Stimulated activated CD8-positive, alpha-beta memory T cell treated with anti-CD3 and anti-CD28 coated beads, Interleukin-12 subunit alpha, Interleukin-12 subunit beta, amount 100 ng/mL, for 4 hours (primary cell): ENCODE results near the gene SF3B2.

ENCODE experiments used
- DNase-seq: peaks from one replicate; pipeline ENCODE4 v3.0.0-alpha.2; 2020; ENCODE audit warnings: low read depth

SF3B2 gene

DNA sequence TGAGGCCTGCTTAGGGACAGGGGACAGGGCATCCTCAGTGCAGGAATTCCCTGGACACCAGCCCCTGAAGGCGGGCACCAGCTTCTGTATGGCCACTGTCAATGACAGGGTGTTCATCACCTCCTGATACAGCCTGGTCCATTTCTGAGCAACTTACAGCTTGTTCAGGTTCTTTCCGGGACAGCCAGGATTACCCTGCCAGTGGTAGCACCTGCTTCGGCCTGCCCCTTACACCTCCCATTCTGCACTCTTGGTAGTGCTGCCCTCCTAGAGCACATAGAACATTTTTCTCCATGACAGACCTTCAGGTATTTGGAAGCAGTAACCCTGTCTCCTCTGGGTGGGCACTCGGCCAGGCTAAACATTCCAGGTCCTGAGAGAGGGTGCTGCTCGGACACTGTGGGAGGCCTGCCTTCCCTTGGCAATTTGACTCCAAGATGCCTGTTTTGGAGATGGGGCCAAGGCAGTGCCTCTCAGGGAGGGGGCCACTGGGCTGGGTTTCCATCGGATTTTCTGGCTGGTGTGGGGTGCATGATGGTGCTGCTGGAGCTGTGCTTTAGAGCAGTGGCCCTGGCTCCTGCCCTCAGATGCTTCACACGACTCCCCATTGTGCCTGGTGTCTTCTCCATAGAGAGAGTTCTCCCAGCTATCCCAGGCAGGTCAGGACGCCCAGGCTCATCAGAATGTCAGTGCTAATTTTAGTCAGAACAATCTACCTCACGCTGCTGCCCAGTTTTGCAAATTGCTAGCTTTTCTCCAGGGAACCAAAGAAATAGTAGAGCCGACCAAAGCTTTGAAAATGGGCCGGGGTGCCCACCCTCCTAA, 4.4 kb upstream of the SF3B2 start:
- DNase-seq = no peak

DNA sequence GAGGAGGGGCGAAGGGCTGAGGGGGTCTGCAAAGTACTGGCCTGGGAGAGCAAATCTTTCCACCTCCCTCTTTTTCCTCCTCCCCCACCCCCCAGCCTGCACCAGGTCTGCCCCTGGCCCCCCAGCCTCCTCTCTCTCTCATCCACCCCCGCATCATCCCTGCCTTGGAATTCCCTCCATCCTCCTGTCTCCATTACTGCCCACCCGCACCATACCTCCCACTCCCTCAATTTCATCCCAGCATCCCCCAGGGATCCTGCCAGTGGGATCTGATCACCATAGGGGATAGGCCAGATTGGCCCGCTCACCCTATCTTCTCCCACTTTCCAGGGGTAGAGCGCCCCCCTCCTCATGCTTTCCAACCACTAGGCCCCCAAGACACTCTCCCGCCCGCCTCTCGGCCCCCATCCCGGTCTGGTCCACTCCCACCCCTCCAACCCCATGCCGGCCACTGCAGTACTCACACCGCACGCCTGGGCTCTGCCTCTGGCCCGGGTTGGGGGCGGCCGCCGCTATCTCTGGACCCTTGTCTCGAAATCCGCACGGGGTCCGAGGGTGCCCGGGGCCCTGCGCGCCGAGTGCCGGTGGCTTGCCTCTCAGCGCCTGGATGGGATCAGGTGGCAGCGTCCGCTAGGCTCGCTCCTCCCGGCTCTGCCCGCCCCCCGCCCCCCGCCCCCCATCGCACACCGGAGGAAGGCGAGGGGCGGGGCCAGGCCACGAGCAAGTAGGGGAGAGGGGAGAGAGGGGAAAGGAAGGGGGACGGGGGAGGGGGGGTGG, 3.4 kb upstream of the SF3B2 start, which contains the start of gene GAL3ST3:
GAL3ST3 (minus strand) TSS at position 615 of the 777 bp plus-strand sequence. CDS start 3,746 bp downstream, outside the sequence.
- no peak for DNase-seq

DNA sequence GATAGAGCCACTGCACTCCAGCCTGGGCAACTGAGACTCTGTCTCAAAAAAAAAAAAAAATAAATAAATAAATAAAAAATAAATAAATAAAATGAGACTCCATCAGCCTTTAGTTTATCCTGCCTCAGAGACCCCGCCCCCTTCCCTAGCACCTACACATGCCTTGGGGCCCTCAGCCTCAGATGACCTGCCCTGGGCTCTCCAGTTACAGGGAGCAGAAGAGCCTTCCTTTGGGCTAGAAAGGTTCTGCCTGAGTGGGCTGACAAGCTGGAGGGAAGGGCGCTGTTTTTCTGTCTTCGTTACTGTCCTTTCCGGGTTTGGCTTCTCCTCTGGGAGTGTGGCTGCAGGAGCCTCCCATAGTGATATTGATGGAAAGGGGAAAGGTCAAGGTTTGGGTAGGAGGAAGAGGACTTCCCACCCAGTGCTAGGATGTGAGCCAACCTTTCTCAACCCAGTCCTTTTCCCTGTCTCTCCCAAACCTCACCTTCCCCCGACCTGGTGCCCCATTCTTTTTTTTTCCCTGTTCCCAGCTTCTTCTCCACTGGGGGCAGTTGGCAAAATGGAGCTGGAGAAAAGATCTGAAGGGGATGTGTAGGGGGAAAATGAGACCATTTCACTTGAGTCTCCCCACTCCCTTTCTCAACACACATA, 1.5 kb upstream of the SF3B2 start:
- no peak for DNase-seq

DNA sequence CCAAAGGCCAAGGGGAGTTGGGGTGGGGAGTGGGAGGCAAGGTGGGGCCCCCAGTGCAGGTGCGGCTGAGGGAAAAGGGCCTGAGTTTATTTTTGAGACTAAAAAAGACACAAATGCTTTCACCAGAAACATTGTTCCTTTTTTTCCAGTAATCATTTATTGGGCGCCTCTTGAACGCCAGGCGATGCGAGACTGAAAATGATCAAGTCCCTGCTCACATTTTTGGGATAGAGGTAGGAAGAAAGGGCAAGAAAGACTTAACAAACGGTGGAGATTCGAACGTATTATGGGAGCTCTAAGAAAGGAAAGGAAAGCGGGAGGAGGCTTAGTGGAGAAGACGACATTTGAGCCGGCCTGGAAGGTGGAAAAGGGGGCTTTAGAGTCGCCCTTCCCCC, 796 bp upstream of the SF3B2 start:
- no peak for DNase-seq

DNA sequence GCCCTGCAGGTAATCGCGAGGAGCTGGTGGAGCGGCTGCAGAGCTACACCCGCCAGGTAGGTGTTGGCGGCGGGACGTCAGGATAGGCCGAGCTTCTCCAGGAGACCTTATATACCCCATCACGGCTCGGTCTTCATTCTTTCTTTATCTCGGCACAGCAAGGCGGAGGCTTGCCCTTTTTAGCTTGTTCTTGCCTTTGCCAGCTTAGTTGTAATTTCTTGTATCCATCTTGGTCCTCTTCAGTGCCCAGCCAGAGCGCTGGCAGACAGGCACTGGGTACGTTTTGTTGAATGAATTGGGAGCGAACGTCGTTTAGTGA, 459 bp downstream of the SF3B2 start:
- no peak for DNase-seq

DNA sequence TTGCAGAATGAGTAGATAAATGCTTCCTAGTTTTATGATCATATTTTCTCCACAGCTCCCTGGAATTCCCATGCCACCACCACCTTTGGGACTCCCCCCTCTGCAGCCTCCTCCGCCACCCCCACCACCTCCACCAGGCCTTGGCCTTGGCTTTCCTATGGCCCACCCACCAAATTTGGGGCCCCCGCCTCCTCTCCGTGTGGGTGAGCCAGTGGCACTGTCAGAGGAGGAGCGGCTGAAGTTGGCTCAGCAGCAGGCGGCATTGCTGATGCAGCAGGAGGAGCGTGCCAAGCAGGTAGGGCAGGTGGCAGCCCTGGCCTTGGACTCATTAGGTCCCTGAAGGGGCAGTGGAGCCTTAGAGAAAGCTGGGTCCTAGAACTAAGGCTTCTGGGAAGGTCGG, 2.9 kb downstream of the SF3B2 start:
- DNase-seq = no peak

DNA sequence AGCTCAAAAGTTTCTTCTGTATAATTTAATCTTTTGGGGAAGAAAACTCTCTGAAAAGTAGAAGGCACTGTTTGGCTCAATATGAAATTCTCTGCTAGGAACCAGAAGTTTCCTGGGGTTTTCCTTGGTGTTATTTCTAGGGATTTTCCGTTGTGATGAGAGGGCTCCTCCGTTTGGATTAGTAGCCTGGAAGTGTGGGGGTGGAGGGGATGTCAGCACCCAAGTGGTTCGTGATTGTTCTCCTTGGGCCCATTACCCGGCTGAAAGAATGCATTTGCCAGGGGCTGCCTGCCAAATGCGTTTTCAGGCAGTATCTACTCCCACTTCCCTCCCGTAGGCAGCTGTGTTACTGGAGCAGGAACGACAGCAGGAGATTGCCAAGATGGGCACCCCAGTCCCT, 4.3 kb downstream of the SF3B2 start:
- DNase-seq = no peak

DNA sequence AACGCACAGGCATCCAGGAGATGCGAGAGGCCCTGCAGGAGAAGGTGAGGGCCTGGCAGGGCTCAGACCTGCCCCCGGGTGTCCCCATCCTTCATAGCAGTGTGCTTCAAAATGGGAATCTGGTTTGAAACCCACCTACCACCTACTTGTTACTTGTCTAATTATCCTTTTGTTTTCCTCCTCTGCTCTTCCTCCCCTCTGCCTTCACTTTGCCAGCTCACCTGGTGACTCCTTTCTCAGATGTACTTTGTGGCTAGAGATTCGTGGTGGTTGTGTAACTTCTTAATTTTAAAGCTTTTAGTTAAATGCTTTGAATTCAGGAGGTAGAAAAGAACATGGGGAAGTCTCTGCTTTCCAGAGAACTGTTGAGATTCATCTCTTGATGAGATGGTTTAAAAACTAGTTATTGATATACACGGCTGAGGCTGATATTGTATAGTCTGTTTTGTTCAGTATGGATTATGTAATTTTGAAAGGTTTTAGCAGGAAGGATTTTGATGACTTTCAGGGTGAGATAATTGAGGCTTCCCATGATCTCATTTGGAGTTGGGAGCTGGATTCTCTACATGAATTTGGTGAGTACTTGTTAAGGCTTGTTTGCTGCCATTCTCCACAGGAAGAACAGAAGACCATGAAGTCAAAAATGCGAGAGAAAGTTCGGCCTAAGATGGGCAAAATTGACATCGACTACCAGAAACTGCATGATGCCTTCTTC, 8.0 kb downstream of the SF3B2 start:
- DNase-seq = no peak

DNA sequence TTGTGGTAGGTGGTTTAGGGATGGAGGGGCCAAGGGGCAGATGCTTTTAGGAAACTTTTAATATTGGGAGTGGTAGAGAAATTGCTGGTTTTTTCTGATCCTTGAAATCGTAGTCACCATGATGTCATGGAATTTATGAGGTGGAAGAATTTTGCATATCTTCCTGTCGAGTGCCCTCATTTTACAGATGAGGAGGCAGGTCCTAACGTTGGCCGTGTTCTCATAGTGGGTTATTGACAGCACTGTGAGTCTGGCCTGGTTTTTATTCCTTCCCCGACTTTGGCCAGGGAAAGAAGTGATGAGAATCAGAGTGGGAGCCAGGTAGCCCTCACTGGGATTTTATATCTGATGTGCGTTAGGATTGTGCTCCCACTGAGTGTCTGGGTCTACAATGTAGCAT, 9.1 kb downstream of the SF3B2 start:
- DNase-seq = no peak

DNA sequence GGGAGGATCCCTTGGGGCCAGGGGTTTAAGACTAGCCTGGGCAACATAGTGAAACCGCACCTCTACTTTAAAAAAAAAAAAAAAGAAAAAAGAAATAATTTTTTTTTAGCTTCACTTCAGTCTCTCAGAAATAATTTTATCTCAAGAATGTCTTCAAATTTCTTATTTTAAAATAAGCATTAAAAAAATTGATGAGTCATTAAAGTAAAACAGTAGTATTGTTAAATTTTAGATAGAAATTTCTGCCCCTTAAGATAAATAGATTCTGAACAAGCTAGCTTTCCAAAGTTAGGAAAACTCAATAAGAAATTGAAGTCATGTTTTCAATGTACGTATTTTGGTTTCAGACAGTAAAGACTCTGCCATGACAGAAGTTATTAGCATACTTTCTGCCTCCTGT, 10.2 kb downstream of the SF3B2 start:
- DNase-seq = no peak

DNA sequence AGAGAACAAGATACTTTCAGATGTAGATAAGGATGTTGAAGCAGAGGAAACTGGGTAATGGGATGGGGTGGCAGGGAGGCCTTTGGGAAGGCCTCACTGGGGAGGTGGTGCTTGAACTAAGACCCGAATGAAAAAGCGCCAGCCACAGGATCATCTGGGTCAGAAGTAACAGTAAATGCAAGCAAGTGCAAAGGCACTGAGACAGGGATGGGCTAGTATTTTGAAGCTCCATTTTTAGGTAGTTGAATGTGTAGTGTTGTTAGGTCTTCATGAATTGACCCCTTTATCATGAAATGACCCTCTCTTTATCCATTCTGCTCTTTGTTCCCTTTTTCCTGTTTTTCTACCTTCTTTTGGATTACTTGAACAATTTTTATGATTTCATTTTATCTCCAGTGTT, 11.7 kb downstream of the SF3B2 start:
- no peak for DNase-seq

DNA sequence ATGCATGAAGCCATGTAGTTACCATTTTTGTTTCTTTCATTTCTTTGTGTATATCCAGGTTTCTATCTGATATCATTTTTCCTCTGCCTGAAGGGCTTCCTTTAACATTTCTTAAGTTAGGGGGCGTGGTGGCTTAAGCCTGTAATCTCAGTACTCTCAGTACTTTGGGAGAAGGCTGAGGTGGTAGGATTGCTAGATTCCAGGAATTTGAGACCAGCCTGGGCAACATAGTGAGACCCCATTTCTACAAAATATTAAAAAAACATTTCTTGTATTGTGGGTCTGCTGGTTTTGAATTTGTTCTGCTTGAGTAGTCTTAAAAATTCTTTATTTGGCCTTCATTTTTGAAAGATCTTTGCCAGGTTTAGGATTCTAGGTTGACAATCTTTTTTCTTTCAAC, 12.4 kb downstream of the SF3B2 start:
- DNase-seq = no peak

DNA sequence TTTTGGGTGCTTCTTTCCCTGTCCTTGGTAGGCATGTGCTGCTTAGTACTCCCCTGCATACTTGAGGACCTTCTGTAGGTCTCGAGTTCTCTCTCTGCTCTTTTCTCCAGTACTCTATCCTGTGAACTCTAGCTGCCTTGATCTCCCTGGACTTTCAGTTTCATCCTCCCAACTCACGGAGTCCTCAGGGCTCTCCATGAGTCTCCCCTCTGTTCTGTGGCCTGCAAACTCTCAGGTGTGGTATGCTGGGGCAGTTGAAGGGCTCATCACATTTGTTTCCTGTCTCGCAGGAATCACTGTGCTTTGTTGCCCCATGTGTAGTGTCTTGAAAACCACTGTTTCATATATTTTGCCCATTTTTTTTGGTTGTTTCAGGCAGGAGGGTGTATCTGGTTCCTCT, 14.6 kb downstream of the SF3B2 start:
- DNase-seq = no peak

DNA sequence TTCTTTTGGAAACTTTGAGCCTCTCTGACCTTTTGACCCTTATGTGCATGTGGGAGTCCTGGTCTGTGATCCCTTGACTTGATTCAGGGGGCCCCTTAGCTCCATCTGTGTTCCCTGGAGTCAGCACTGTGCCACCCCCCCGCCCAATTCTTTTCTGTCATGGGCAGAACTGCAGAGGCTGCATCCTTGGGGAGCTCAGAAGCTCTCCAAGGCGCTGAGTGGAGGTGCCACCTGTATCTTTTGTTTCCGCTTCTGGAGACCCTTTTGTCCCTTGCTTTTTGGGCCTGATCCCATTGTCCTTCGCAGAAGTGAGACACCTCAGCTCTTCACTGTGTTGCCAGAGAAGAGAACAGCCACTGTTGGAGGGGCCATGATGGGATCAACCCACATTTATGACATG, 15.5 kb downstream of the SF3B2 start:
- DNase-seq = no peak

DNA sequence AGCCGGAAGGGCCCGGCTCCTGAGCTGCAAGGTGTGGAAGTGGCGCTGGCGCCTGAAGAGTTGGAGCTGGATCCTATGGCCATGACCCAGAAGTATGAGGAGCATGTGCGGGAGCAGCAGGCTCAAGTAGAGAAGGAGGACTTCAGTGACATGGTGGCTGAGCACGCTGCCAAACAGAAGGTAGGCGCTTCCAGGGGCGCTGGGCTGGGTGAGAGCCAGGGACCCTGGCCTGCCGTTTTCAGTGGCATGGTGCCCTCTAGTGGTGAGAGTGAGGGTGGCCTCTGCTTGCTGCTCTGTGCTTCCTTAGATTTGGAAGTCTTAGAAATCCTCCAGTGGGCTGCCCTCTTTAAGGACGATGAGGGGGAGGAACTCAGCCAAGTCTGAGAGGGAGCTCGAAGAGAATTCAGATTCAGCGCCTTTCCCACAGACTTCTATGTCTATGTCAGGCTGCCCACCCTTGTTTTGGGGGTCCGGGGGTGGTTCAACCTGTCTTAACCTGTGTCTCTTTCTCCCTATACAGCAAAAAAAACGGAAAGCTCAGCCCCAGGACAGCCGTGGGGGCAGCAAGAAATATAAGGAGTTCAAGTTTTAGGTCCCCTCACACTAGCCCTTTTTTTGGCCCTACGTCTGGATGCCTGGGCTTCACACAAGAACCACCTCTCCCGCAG, 16.1 kb downstream of the SF3B2 start:
- no peak for DNase-seq

DNA sequence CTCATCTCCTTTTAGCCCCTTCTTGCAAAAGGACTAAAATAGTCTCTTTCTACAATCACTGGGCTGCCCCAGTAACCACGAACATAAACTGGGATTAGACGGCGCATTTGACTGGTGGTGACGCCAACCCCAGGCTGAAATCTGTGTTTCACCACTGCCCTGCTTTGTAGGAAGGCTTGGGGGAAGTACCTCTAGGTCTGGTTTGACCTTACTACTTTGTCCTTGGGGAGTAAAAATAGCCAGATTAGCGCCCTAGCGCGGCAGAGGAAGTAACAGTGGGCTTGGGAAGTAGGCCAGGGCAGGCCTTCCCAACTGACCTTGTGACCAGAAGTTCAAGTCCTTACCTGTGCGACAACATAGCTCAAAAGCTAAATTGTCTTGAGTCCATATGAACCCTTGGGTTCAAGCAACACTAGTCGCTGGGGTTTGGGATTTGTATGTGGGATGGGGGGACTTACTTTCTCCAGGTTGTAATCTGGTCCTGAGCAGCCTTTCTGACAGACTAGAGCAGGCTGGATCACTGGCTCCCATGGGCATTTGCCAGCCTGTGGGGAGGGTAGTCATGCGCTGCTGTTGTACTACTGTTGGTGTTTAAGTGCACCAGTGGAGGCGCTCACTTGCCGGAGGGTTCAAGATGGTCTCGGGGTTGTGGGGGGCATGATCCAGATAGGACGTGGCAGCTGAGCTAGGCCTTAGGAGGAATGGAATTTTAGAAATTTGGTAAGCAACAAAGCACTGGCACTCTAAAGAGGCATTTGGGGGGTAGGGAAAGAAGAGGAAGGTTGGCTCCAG, 17.0 kb downstream of the SF3B2 start:
- DNase-seq = no peak

DNA sequence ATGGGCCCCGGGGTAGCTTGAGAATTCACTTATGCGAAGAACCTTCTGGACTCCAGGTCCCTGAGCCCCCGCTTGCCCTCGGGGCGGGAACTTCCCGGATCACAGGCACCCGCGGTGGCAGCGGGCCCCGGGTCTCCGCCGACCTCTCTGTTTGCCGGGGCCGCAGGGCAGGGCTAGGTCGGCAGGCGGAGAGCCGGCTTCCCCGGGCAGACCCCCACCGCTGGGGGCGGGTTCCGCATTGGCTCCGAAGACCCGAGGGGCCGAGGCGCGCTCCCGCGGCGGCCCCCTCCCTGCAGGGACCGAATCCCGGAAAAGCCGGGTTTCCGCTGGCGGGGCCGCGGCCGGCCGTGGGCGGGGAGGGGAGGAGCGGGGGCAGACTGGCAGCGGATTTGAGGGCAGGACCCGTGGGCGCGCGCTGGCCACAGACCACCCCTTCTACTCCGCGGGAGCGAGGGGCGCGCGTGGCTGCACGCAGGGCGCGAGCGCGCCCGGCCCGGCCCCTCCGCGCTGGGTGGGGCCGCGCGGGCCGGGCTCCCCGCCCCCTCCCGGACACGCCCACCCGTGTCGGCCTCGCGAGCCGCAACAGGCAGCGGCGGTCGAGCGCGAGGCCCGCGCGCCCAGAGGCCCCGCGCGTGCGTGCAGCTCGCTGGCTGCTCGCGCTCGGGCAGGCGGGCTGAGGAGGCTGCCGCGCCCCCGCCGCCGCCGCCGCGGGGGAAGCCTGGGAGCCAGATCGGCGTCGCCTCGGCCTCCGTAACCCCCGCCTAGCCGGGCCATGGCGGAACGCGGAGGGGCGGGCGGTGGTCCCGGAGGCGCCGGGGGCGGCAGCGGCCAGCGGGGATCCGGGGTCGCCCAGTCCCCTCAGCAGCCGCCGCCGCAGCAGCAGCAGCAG, 17.8 kb downstream of the SF3B2 start, which contains the start of gene PACS1:
PACS1 (plus strand) TSS at position 558 of the 889 bp plus-strand sequence; CDS start at position 773, 215 bp downstream.
- peak; percentile 83 for DNase-seq

DNA sequence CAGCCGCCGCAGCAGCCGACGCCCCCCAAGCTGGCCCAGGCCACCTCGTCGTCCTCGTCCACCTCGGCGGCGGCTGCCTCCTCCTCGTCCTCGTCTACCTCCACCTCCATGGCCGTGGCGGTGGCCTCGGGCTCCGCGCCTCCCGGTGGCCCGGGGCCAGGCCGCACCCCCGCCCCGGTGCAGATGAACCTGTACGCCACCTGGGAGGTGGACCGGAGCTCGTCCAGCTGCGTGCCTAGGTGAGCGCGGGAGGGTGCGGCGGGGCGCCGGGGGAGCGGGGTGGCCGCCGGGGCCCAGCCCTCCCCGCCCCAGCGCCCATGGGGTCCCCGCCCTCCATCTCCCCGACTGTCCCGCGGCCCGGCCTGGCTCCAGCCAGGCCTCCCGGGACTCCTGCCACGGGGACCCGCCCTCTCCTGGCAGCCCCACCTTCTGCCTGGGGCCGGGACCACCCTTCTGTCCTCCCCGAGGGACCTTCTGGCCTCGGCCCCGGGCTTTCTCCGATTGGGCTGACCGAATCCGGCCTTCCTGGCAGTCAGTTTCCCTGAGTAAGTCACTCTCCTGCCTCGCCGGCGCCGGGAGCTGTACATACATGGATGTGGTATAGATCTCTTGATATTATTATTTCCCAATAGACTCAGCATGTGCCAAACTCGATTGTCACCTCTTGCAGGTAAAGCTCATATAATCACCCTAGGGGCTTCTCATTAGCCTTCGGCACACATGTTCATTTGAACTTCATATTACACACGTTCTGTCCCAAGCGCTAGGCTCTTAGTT, 18.6 kb downstream of the SF3B2 start:
- no peak for DNase-seq

DNA sequence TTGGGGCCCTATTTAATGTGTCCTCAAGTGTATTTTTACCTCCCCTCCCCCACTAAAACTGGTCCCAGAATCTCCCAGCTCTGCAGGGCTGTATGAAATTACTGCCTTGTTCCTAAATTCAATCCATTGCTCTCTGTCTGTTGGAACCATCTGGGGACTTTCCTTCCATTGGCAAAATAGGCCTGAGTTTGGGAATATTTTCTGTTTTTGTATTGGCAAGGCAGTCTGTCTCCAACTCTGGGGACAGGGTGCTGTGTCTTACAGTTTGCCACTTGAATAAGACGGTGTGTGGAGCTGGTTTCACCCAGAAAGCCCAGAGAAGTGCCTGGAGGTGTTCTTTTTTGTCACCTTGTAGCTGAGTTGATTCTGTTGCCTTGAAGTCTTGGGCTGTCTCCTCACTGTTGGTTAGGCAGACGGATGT, 19.2 kb downstream of the SF3B2 start:
- DNase-seq = no peak
